GM20431 (cell line): Measurements from ENCODE around the gene DGAT2.

ENCODE experiments used
- in situ Hi-C: fragments of 300-500 bp; cut with MseI, MboI; formaldehyde crosslinking; loops from one replicate; pipeline ENCODE4 v1.15.0; 2020; ENCODE audit warnings: low sequenced_read_pairs; ENCODE audit not compliant: unreplicated experiment

The DGAT2 gene

GRCh38 chr11:75793966-75794365, 25.4 kb downstream of the DGAT2 start:
- in situ Hi-C loops: no loop called here

DNA sequence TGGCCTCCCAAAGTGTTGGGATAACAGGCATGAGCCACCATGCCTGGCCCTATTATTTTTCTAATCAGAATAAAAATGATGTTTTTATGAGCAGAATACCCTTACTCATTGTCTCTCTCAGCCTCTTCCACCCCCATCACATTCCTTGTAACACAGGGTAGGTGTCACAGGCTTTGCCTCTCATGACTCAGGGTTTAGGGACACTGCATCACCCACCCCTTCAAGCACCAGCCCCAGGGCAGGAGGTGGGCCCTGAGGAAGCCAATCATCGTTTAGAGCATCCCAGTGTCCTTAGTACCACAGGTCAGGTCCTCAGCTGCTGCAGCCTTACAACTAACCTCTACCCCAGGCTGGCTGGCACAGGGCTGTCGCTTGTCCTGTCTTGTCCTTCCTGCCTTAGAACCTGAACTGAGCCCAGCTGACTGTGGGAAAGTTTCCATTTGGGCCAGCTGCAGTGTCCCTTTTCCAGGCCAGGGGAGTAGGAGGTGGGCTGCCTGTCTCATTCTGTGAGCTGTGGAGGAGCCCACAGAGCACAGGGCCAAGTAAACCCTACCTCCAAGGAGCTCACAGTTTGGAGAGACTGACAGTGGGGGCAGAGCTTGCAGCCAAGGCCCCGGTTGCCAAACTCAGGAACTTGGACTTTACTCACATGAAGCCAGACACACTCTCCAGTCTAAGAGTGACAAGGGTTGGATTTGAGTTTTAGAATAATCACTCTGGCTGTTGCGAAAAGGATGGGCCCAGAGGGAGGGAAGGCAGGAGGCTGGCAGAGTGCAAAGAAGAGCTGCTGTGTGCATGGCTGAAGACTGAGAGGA, 26.9 kb downstream of the DGAT2 start:
- in situ Hi-C loops: no loop called here

- in situ Hi-C loops: no loop called here
Observed at GRCh38 chr11:75796091-75796435, 27.5 kb downstream of the DGAT2 start.

DNA sequence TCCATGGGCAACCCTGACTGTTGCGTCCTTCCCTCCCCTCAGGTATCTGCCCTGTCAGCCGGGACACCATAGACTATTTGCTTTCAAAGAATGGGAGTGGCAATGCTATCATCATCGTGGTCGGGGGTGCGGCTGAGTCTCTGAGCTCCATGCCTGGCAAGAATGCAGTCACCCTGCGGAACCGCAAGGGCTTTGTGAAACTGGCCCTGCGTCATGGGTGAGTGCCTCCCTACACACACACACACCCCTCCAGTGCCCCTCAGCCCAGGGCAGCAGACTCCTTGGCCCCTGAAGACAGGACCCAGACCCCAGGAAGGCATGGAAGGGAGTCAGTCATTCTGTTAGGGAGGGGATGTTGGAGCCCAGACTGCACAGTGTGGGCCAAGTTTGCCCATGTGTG, 28.5 kb downstream of the DGAT2 start:
- in situ Hi-C loops: no loop called here

- in situ Hi-C loops: no loop called here
Observed at GRCh38 chr11:75797792-75798191, 29.2 kb downstream of the DGAT2 start.

DNA sequence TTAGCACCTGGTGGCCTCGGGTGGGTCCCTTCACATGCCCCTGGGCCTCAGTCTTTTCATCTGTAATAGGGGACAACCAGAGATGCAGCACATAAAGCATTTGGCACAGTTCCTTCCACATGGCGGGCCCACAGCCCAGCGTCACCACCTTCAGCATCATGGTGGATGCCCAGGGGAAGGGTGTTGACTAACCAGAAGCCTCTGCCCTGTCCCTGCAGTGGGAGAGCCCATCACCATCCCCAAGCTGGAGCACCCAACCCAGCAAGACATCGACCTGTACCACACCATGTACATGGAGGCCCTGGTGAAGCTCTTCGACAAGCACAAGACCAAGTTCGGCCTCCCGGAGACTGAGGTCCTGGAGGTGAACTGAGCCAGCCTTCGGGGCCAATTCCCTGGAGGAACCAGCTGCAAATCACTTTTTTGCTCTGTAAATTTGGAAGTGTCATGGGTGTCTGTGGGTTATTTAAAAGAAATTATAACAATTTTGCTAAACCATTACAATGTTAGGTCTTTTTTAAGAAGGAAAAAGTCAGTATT, 31.6 kb downstream of the DGAT2 start:
- in situ Hi-C loops: loop anchor here (10.0 kb wide), 2 partner anchors 65 to 345 kb away; no protein-coding TSS in a partner anchor

DNA sequence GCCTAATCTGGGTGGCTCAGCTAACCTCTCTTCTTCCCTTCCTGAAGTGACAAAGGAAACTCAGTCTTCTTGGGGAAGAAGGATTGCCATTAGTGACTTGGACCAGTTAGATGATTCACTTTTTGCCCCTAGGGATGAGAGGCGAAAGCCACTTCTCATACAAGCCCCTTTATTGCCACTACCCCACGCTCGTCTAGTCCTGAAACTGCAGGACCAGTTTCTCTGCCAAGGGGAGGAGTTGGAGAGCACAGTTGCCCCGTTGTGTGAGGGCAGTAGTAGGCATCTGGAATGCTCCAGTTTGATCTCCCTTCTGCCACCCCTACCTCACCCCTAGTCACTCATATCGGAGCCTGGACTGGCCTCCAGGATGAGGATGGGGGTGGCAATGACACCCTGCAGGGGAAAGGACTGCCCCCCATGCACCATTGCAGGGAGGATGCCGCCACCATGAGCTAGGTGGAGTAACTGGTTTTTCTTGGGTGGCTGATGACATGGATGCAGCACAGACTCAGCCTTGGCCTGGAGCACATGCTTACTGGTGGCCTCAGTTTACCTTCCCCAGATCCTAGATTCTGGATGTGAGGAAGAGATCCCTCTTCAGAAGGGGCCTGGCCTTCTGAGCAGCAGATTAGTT, 32.3 kb downstream of the DGAT2 start:
- in situ Hi-C loops: loop anchor here (10.0 kb wide), 2 partner anchors 64 to 344 kb away; no protein-coding TSS in a partner anchor

DNA sequence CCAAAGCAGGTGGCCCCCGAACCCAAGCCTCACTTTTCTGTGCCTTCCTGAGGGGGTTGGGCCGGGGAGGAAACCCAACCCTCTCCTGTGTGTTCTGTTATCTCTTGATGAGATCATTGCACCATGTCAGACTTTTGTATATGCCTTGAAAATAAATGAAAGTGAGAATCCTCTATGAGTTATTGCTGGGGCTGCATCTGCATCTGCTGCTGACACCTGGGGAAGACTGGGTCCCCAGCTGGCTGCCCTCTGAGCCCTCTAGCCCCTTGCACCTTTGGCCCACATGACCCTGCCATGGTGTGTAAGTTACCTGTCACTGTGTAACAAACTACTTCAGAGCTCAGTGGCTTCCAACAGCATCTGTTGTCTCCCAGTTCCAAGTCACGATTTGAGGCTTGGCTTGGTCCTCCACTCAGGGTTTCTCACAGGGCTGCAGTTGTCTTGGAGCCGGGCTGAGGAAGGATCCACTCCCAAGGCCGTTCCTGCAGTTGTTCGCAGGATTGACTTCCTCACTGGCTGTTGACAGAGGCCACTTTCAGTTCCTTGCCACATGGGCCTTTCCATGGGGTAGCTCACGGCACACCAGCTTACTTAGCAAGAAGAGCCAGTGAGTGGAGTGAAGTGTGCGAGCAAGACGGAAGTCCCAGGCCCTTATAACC, 32.9 kb downstream of the DGAT2 start:
- in situ Hi-C loops: loop anchor here (10.0 kb wide), 2 partner anchors 63 to 343 kb away; no protein-coding TSS in a partner anchor

DNA sequence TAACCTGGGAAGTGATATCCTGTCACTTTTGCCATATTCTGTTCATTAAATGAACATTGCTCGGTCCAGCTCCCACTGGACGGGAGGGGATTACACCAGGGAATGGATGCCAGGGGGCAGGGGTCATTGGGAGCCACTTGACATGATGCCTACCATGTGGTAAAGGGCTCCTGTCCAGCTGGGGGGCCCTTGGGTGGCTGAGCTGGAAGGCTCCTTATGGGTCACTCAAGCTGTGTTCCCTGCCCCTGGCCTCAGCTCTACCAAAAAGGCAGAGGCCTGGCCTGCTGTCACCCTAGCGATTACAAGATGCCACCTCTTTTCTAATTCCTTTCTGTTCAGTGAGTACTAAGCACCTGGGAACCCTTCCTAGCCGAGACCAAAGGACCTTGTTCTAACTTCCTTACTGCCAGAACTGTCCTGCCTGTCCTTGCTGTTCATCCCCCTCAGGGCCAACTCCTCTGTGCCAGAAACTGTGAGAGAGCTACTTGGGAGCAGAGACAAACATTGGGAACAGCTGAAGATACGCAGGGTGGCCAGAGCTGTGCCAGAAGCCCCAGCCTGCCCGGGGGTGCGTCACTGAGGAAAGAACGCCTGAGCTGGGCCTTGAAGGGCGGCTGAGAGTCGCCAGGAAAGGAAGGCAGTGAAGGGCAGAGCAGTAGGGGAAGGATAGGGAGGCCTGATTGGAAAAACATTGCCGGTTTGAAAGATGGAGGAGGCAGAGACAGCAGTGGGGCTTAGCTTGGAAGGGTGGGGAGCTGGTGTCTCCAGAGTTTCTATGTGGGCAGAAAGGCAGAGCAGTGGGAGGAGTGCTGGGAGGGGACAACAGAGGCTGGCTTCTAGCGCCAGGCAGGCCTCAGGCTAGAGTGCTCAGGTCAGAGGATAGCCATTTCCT, 33.7 kb downstream of the DGAT2 start:
- in situ Hi-C loops: loop anchor here (10.0 kb wide), 2 partner anchors 63 to 343 kb away; no protein-coding TSS in a partner anchor

- in situ Hi-C loops: loop anchor here (10.0 kb wide), 2 partner anchors 62 to 342 kb away; no protein-coding TSS in a partner anchor
Observed at GRCh38 chr11:75802913-75803820, 34.6 kb downstream of the DGAT2 start.

DNA sequence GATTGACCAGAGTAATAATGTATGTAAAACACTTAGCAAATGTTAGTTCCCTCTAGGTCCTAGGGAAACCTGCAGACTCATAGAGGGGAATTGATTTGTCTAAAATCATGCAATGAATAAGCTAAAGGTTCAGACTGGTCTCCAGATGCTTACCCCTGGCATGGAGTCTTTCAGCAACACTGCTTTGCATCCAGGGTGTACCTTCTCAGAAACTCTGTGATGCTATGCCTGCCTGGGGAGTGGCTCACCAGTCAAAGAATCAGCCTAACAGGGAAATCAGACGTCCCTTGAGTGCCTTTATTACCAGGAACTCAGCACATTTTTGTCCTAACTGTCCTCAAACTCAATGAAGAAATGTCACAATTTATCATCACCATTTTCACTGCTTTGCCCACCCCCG, 40.5 kb downstream of the DGAT2 start:
- in situ Hi-C loops: loop anchor here (10.0 kb wide), 2 partner anchors 56 to 336 kb away; no protein-coding TSS in a partner anchor

DNA sequence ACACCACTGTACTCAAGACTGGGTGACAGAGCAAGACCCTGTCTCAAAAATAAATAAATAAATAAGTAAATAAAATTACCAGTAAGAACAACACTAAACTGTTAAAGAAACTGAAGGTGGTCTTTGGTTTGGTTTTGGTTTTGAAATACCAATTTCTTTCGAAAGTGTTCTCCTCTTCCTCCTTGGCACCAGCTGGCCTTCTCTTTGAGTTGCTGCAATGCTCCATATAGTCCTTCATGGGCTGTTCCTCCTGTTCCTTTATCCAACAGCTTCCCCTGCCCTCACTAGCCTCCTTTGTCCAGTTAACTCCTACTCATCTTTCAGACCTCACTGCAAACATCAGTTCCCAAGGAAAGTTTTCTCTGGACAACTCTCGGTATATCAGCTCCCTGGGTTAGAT, 41.4 kb downstream of the DGAT2 start:
- in situ Hi-C loops: loop anchor here (10.0 kb wide), 2 partner anchors 55 to 335 kb away; no protein-coding TSS in a partner anchor

DNA sequence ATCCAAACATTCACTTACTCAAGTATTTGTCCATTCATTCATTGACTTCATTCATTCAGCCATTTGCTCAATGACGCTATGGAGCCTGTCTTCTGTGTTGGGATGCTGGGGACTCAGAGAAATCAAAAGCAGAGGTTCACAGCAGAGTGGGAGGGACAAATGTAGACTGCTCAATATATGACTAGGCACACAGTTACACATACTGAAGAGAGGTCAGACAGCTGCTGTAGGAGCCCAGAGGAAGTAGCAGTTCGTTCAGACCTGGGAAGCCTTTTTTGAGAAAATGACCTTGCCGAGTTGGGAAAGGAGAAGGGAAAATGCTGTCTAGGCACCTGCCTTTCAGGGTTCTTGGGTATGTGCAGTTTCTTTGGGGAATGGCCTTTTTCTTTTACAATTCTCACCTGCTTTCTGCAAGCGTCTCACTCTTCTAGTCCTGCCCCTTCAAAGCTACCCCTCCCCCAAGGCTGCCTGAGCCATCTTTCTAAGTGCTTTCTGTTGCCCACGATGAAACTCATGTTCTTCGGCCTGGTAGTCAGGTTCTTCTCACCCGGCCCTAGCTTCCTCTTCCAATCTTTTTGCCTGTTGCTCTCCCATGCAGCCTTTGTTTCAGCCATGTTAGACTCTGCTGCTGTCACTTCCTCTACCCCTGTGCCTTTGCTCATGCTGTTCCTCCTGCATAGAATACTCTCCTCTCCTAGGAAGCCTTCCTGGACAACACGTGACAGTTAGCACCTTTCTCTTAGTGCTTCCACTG, 42.2 kb downstream of the DGAT2 start:
- in situ Hi-C loops: no loop called here

- in situ Hi-C loops: no loop called here
Observed at GRCh38 chr11:75811485-75811884, 42.9 kb downstream of the DGAT2 start.

GRCh38 chr11:75812542-75813040, 44.0 kb downstream of the DGAT2 start:
- in situ Hi-C loops: no loop called here

- in situ Hi-C loops: no loop called here
Observed at GRCh38 chr11:75813124-75813523, 44.5 kb downstream of the DGAT2 start.

DNA sequence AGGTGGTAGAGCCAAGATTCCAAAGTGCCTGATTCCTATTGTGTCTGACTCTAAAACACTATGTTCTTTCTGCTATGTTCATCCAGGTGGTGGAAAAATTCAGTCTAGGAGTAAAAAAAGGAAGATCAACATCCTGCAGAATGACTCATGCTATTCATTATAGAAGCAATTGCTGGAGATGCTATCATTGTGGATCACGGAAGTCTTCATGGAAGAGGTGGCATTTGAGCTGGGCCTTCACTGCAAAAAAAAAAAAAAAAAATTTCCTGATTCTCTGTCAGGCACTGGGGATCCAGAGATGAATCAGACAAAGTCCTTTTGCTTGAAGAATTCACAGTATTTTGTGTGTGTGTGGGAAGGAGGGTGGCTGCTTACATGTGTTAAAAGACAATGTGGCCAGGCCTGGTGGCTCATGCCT, 45.1 kb downstream of the DGAT2 start:
- in situ Hi-C loops: no loop called here

- in situ Hi-C loops: no loop called here
Observed at GRCh38 chr11:75814363-75814676, 45.7 kb downstream of the DGAT2 start.
